Activated CD4-positive, CD25-positive, alpha-beta regulatory T cell (primary cell): ENCODE results near the gene CUBN.

Experiments
- DNase-seq, 4 experiments: peaks; one replicate each; lab custom pipeline; 2025; lab: John Stamatoyannopoulos, UW

Gene CUBN

GRCh38 chr10:16822726-16823360 lies 306.8 kb downstream of the CUBN start:
- no peak for DNase-seq

DNA sequence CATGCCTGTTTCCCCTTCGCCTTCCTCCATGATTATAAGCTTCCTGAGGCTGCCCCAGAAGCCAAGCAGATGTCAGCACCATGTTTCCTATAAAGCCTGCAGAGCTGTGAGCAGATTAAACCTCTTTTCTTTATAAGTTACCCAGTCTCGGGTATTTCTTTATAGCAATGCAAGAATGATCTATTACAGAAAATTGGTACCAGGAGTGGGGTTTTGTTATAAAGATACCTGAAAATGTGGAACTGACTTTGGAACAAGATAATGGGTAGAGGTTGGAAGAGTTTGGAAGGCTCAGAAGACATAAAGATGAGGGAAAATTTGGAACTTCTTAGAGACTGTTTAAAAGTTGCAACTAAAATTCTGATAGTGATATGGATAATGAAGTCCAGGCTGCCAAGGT lies 307.6 kb downstream of the CUBN start:
- no peak for DNase-seq

DNA sequence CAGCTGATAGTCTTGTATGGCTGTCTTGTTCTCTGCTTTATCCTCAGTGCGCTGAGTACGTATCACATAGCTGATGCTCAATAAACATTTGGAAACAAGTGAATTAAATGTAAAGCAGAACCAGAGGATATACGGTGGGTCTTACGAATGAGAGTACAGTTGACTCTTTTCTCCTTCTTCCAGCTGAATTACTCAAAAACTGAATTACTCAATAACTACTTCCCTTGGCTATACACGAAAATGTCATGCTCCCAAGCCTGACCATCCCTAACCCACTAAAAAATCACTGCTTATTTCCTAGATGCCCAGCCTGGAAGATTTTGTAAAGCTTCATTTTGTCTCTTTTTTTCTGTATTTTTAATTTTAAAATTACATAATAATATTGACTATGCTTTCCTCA lies 309.2 kb downstream of the CUBN start:
- no peak for DNase-seq

DNA sequence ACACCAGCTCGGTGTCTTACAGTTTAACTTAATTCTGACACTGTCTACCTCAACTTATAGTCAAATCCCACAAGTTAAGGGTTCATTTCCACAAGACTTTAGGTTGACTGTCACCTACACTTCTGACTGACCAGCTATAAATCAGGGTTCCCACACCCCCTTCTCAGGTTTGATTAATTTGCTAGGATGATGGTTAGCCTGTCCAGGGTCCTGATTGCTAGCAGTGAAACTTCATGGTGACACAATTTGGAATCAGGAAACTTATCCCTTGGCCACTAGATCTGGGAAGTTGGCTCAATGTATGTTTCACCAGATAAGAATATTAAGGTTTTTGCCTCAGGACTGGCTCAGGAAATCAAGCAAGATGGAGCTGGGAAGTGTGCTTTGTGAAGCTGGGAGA lies 309.6 kb downstream of the CUBN start:
- no peak for DNase-seq

- DNase-seq: no peak
Measured at GRCh38 chr10:16819436-16819835, 310.2 kb downstream of the CUBN start.

DNA sequence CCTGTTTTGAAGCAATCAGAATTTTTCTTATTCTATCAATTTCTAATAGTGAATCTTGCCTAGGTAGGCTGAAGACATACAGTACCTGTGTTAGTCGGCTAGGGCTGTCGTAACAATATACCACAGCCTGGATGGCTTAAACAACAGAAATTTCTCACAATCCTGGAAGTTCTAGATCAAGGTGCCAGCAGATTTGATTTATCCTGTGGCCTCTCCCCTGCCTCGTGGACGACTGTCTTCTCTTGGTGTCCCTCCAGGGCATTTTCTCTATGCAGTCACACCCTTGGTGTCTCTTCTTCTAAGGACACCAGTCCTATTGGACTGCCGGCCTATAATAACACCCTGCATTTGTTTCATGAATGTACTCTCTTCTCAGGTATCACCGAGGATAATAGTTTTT lies 310.6 kb downstream of the CUBN start:
- no peak for DNase-seq

GRCh38 chr10:16817125-16818019 lies 312.2 kb downstream of the CUBN start, which contains the start of gene RSU1:
Gene RSU1 (minus strand): TSS chr10:16817424. CDS start chr10:16817081, 343 bp downstream.
- DNase-seq: peak; percentile 99

DNA sequence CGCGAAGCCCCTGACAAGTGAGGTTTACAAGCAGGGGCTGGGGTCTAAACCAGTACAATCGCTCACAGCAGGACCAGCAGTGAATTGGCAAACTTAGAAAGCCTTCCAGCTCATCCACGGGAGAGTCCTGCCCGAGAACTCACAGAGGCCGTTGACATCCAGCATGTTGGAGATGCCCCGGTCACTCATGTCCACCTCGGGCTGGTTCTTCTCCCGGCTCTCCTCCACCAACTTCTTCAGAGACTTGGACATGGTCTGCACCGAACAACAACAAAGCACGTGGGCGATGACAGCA lies 312.8 kb downstream of the CUBN start:
- DNase-seq: no peak

DNA sequence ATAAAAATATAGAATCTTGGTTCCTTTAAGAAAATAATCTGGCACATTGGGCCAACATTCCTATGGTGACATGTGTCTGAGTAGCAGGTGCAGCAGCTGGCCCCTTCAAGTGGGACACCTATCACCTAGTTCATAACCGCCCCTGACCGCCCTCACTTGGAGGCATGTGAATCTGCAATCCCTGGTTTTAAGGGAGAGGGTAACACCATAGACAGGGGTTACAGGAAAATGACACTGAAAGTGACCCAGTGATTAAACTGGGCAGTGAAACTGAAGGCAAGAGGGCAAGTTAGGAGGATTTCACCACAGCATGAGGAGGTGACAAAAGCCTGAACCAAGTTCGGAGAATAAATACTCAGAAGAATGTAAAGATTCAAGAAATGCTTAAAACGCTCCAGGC lies 313.4 kb downstream of the CUBN start:
- DNase-seq: no peak

GRCh38 chr10:16814012-16814411 lies 315.6 kb downstream of the CUBN start:
- DNase-seq: no peak

DNA sequence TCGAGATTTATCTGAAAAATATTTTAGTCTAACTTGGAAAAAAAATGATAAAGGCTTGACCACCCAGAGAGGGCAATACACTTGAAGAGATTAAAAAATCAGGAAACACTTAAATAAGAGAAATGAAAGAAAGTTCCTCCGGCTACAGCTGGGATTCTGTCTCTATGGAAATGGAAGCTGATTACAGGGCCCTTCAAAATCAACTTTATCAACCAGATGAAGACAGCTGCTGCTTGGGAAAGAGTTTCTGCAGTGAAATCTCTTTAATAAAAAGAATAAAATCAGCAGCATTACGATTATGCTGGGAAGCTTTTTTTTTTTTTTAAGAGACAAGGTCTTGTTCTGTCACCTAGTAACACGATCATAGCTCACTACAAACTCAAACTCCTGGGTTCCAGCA lies 316.9 kb downstream of the CUBN start:
- no peak for DNase-seq

DNA sequence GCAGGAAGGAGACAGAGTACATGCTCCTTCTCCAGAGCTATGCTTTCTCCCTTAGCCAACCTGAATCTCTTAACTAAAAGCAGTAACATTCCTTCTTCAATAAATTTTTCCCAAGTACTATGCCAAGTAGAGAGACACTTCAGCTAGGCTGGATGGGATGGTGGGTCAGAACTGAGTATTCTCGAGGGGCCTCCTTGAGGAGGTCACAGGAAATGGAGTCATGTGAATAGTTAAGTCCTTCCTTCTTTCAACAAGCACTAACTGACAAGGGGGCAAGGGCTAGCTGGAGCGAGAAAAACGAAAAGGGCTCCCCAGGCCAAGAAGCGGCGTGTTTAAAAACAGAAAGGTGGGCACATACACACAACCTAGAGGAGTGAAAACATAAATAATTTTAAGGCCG lies 317.8 kb downstream of the CUBN start:
- no peak for DNase-seq

GRCh38 chr10:16811292-16811691 lies 318.3 kb downstream of the CUBN start:
- no peak for DNase-seq

DNA sequence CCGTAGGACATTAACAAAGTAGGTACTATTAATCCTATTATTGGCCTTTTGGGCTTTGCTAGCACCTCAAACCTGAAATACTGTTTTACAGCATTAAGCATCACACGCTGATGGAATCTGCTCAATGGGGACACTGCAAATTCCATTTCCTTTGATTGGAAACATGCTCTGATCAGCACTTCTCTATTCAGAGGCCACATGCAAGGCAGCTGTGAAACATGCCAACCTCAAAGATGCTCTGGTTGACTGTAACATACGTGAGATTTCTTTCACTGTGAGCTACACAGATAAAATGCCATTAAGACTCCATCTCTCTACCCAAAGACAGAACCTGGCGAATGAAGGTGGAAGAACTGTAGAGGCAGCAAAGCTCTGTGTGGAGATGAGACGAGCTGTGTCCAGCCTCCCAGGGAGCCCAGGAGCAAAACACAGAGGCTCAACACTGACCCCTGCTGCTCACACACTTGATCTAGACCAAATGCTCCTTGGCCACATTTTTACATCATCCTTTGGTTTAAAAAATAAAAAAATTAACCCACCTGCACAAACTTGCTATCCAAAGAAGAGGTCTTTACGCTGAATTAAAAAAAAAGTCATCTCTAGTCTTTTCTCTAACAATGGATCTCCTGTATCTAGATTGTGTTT lies 320.4 kb downstream of the CUBN start:
- DNase-seq: peak in 3 of 4 experiments; percentile 2 to 25 (median 9)

- no peak for DNase-seq
Measured at GRCh38 chr10:16804123-16804522, 325.5 kb downstream of the CUBN start.

GRCh38 chr10:16803464-16803863 lies 326.1 kb downstream of the CUBN start:
- DNase-seq: no peak

- DNase-seq: no peak
Measured at GRCh38 chr10:16799621-16800020, 330.0 kb downstream of the CUBN start.

DNA sequence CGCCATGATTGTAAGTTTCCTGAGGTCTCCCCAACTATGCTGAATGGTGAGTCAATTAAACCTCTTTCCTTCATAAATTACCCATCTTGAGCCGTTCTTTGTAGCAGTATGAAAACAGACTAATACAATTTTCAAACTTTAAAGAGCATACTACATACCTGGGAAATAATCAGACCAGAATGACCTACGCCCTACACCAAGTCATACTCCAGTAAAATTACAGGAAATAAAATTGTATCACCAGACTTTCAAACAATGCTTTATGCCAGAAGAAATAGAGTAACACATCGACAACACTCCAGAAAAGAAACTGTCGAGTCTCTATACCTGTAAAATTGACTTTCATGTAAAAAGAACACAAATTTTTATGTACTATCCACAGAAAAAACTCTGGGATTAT lies 331.0 kb downstream of the CUBN start:
- DNase-seq: no peak

DNA sequence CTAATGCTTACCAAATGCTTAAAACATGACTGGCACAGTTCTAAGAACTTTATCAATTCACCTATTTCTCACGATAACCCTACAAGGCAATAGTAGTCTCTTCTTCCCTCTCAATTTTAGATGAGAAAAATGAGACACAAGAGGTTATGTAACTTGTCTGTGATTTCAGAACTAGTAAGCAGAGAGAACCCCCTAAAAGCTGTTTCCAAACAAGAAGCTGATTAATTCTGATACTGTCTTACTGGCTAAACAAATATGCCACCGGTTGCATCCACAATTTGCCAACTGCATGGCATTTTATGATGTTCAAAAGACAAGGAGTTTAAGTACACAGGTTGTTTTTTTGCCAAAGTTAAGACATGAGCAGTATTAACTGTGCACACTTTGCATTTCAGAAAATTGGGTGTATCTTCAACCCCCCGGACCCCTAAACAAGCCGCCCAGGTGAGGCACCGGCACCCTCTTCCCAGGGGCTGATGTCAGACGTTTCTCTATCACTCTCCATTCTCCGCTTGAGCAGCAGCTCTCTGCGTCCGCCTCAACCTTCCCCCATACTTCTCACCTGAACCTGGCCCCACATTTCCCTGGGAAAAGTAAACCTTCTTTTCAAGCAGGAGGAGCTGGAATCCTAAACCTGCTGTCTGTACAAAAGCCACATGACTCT lies 334.1 kb downstream of the CUBN start:
- no peak for DNase-seq

DNA sequence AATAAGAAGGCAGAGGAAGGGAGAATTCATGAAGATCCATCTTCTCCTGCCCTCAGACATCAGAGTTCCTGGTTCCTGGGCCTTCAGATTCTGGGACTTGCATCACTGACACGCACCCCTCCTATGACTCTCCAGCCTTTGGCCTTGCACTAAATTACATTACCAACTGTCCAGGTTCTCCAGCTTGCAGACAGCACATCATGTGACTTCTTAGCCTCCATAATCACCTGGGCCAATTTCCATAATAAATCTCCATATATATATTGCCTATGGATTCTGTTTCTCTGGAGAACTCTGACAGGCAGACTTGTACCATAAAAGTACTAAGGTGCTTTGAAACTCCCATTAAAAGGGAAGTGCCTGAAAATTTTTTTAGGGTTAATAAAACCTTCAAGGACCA lies 335.6 kb downstream of the CUBN start:
- DNase-seq: no peak

- DNase-seq: no peak
Measured at GRCh38 chr10:16792675-16793074, 336.9 kb downstream of the CUBN start.

GRCh38 chr10:16789765-16790164 lies 339.8 kb downstream of the CUBN start:
- DNase-seq: no peak

- no peak for DNase-seq
Measured at GRCh38 chr10:16789261-16789660, 340.4 kb downstream of the CUBN start.
